HepG2 (cell line): ENCODE results near the gene EXPH5. TPM values are rescaled to one million over a fixed set of nuclear protein-coding genes. Genes with fewer than 3 reads are reported as not detected.

Experiments
- ATAC-seq: fragments of 200-7000 bp; cut with Tn5 transposase; 3 replicates; pipeline ENCODE4 v1.9.1; 2020; ENCODE audit warnings: mild to moderate bottlenecking, moderate library complexity
- BruUV-seq: library from RNA; stranded (reverse); fragments of 400-500 nt; replicated peaks from 2 replicates; lab custom pipeline; 2021; lab: Mats Ljungman, UMichigan
- CTCF ChIA-PET: fragments of 300-600 bp; formaldehyde crosslinking; extraction: SDS; loops from one replicate; lab custom pipeline; 2021; ENCODE audit warnings: low total read pairs, inconsistent platforms, low intra/inter-chr PET ratio; lab: Yijun Ruan, JAX
- POLR2A ChIA-PET: fragments of 350-600 bp; sonication (Branson Sonifier 250); formaldehyde crosslinking; loops from one replicate; lab custom pipeline; 2020; ENCODE audit warnings: antibody characterized with exemption, inconsistent platforms; lab: Yijun Ruan, JAX
- DNase-seq: peaks from one replicate; pipeline ENCODE4 v3.0.0-alpha.2; 2015; ENCODE audit warnings: low spot score
- FAIRE-seq: peaks from 3 replicates; lab custom pipeline; 2011; peaks lifted over from hg19 to GRCh38; lab: Jason Lieb, UNC
- H2AFZ ChIP-seq: one replicate; pipeline ENCODE4 v1.6.1; 2011; ENCODE audit warnings: low read length, inconsistent platforms
- H3K27ac ChIP-seq: fragments of 300-600 bp; 3 replicates; pipeline ENCODE4 v1.8.0; 2011; ENCODE audit warnings: mixed run types, mild to moderate bottlenecking, mixed read lengths, low read length, inconsistent platforms; ENCODE audit not compliant: insufficient read depth; ENCODE audit errors: extremely low read length
- H3K27me3 ChIP-seq, 2 experiments: fragments of 200-600 bp in 1 of 2; 2 replicates in 1 of 2; 3 replicates in 1 of 2; pipeline versions ENCODE4 v1.6.0 to v1.8.0; 2011; ENCODE audit warnings: low read length in 2 of 2, mild to moderate bottlenecking in 2 of 2, moderate library complexity in 2 of 2, inconsistent platforms in 1 of 2; ENCODE audit not compliant: insufficient read depth in 2 of 2, control insufficient read depth in 1 of 2
- H3K36me3 ChIP-seq, 2 experiments: fragments of 200-600 bp in 1 of 2; replicated peaks in 1 of 2; 2 replicates in 1 of 2; 3 replicates in 1 of 2; pipeline versions ENCODE4 v1.5.1 to v1.8.0; 2011; ENCODE audit warnings: low read length in 2 of 2, inconsistent platforms in 1 of 2; ENCODE audit not compliant: insufficient read depth in 2 of 2, control insufficient read depth in 1 of 2
- H3K4me1 ChIP-seq: 2 replicates; pipeline ENCODE4 v1.5.1; 2012; ENCODE audit warnings: low read length, inconsistent platforms; ENCODE audit not compliant: insufficient read depth
- H3K4me2 ChIP-seq: 2 replicates; pipeline ENCODE4 v1.6.0; 2011; ENCODE audit warnings: low read depth, low read length, inconsistent platforms
- H3K4me3 ChIP-seq, 3 experiments: fragments of 200-600 bp in 1 of 3; sonication (generic), shearing (Covaris generic) in 1 of 3; replicated peaks in 1 of 3; 2 replicates each; pipeline ENCODE4 v1.5.1; 2011 to 2016; ENCODE audit warnings: low read length in 3 of 3, inconsistent platforms in 2 of 3, low read depth in 2 of 3, mild to moderate bottlenecking in 2 of 3, control low read depth in 1 of 3, mixed read lengths in 1 of 3; ENCODE audit not compliant: insufficient read depth in 1 of 3
- H3K79me2 ChIP-seq: one replicate; pipeline ENCODE4 v1.6.1; 2011; ENCODE audit warnings: low read length, inconsistent platforms; ENCODE audit not compliant: insufficient read depth
- H3K9ac ChIP-seq: 2 replicates; pipeline ENCODE4 v1.6.0; 2011; ENCODE audit warnings: mild to moderate bottlenecking, low read depth, low read length, inconsistent platforms; ENCODE audit not compliant: insufficient read depth
- H3K9me3 ChIP-seq: 2 replicates; pipeline ENCODE4 v1.5.1; 2012; ENCODE audit warnings: mild to moderate bottlenecking, low read length
- H4K20me1 ChIP-seq: 2 replicates; pipeline ENCODE4 v1.6.0; 2011; ENCODE audit warnings: inconsistent platforms, mild to moderate bottlenecking, low read length, moderate library complexity; ENCODE audit not compliant: insufficient read depth
- KAT2B ChIP-seq: fragments of 150-350 bp; IDR thresholded peaks from 2 replicates; pipeline ENCODE4 v1.6.1; 2014; ENCODE audit warnings: low read depth, low read length, borderline replicate concordance
- MAFF ChIP-seq: IDR thresholded peaks from 2 replicates; pipeline ENCODE4 v1.6.1; 2011; ENCODE audit warnings: low read depth, low read length, improper control_type of control experiment
- MAFK ChIP-seq, 2 experiments: IDR thresholded peaks in 1 of 2; conservative IDR thresholded peaks in 1 of 2; 2 replicates each; pipeline ENCODE4 v1.6.1; 2011; ENCODE audit warnings: improper control_type of control experiment in 2 of 2, low read length in 2 of 2
- NFIB ChIP-seq: sonication (generic); formaldehyde crosslinking; IDR thresholded peaks from 2 replicates; pipeline ENCODE4 v1.9.0; 2021; ENCODE audit warnings: missing genetic modification reagents, mild to moderate bottlenecking, borderline replicate concordance
- PHF21A ChIP-seq: sonication (generic); formaldehyde crosslinking; IDR thresholded peaks from 2 replicates; pipeline ENCODE4 v1.5.0; 2020; ENCODE audit warnings: mild to moderate bottlenecking, missing genetic modification reagents
- ZBTB44 ChIP-seq: sonication (generic); formaldehyde crosslinking; IDR thresholded peaks from 2 replicates; pipeline ENCODE4 v1.4.0; 2020; ENCODE audit warnings: missing genetic modification reagents
- ZNF770 ChIP-seq: sonication (generic); formaldehyde crosslinking; IDR thresholded peaks from 2 replicates; pipeline ENCODE4 v1.5.0; 2020; ENCODE audit warnings: mild to moderate bottlenecking, missing genetic modification reagents
- WGBS: methylation state at CpG from one replicate; pipeline ENCODE4 v1.1.6; 2017; ENCODE audit warnings: low lambda C conversion rate; 5-methylcytosine and 5-hydroxymethylcytosine counted together
- in situ Hi-C: cut with HindIII; loops from 2 replicates; pipeline ENCODE4 v1.10.0; 2017; ENCODE audit warnings: low pct_unique_long_range_greater_than_20kb; ENCODE audit not compliant: extremely low pct_ligation_motif_present
- intact Hi-C: fragments of 100-400 bp; cut with micrococcal nuclease; formaldehyde crosslinking; loops from one replicate; pipeline ENCODE4 v1.10.0; 2022; ENCODE audit not compliant: unreplicated experiment
- polyA plus RNA-seq, 8 experiments: library from polyadenylated mRNA; depleted of rRNA in 3 of 8; stranded (reverse) in 7 of 8; unstranded in 1 of 8; fragments of >200 nt; fragmentation: Illumina TruSeq in 4 of 8; extraction: Trizol in 4 of 8; gene quantifications; 2 replicates each; pipeline versions ENCODE4 v1.2.1 to v1.2.3, GENCODE V29; 2011 to 2016; ENCODE audit warnings: low read depth in 4 of 8, missing spikeins in 1 of 8, mixed read lengths in 1 of 8; ENCODE audit not compliant: insufficient read depth in 1 of 8
- total RNA-seq, 5 experiments: library from RNA; depleted of rRNA; stranded (reverse); fragments of >200 nt; fragmentation: Illumina TruSeq; extraction: Trizol; gene quantifications; 2 replicates each; pipeline ENCODE4 v1.2.3, GENCODE V29; 2016; ENCODE audit warnings: low read depth in 1 of 5

The EXPH5 gene
- total and polyA plus RNA-seq, 2 of the 13 experiments (the other 11 are each of a cell fraction or from before 2014, with no cell fraction given) = under 0.01 to 0.02 TPM

GRCh38 chr11:108512708-108513107 is 80.9 kb downstream of the EXPH5 start (continued):
- no peak for TF ChIP-seq ZBTB44 (CRISPR knock-in tag)
- no peak for TF ChIP-seq ZNF770
- no peak for TF ChIP-seq KAT2B
- no peak for TF ChIP-seq PHF21A (CRISPR knock-in tag)

- in situ Hi-C loops (no loop called here), intact Hi-C loops (no loop called here)
- BruUV-seq = no TSS peak
- no peak for DNase-seq
- Histone ChIP-seq H3K4me1 (no peaks in the 10 kb centered on the region), H3K79me2 (no peaks in the 10 kb centered on the region), H3K9ac (no peak overlapping the region), H2AFZ (no peak overlapping the region), H3K27ac (no peak overlapping the region), H3K36me3 (no peaks in the 10 kb centered on the region), H3K4me3 (no peak overlapping the region), H3K9me3 (no peaks in the 10 kb centered on the region), H3K27me3 (no peaks in the 10 kb centered on the region), H4K20me1 (no peaks in the 10 kb centered on the region), H3K4me2 (no peak overlapping the region)
- POLR2A ChIA-PET = no interaction called here
- TF ChIP-seq MAFF = 0 out of 2 replicates have a peak, but pooled peaks have one; percentile 29
- peak; percentile 20 to 63; a peak in 3 of 4 replicates for TF ChIP-seq MAFK (conservative IDR thresholded peaks at IDR 0.05 in 1 of 2, IDR thresholded peaks at IDR 0.05 in 1 of 2; ENCODE audit: low read length in 2 of 2)
- no peak for TF ChIP-seq NFIB (CRISPR knock-in tag)
- FAIRE-seq = no peak
- no peak for ATAC-seq
- WGBS = 62% methylated on average over 2 of the region's 2 CpGs
- CTCF ChIA-PET = no interaction called here
Measured at GRCh38 chr11:108511851-108512474, 81.6 kb downstream of the EXPH5 start.
